Retinal pigment epithelial cell (primary cell): ENCODE measurements around the gene IFNL1.

Experiments used
- DNase-seq: peaks from one replicate; pipeline ENCODE4 v3.0.0-alpha.2; 2010; ENCODE audit warnings: low read depth
- H3K4me3 ChIP-seq: 2 replicates; pipeline ENCODE4 v1.5.1; 2011; ENCODE audit warnings: mild to moderate bottlenecking, low read length, control low read depth, moderate library complexity
- TF ChIP-seq, protein P1 (sequence below): conservative IDR thresholded peaks from 2 replicates; pipeline ENCODE4 v1.5.1; 2011; ENCODE audit warnings: low read depth, low read length, control low read depth, inconsistent platforms

IFNL1 gene

GRCh38 chr19:39319098-39319891, 23.1 kb downstream of the IFNL1 start:
- H3K4me3 ChIP-seq, result peak overlapping the region; percentile 58
- no peak for DNase-seq
- TF ChIP-seq, protein P1, sequence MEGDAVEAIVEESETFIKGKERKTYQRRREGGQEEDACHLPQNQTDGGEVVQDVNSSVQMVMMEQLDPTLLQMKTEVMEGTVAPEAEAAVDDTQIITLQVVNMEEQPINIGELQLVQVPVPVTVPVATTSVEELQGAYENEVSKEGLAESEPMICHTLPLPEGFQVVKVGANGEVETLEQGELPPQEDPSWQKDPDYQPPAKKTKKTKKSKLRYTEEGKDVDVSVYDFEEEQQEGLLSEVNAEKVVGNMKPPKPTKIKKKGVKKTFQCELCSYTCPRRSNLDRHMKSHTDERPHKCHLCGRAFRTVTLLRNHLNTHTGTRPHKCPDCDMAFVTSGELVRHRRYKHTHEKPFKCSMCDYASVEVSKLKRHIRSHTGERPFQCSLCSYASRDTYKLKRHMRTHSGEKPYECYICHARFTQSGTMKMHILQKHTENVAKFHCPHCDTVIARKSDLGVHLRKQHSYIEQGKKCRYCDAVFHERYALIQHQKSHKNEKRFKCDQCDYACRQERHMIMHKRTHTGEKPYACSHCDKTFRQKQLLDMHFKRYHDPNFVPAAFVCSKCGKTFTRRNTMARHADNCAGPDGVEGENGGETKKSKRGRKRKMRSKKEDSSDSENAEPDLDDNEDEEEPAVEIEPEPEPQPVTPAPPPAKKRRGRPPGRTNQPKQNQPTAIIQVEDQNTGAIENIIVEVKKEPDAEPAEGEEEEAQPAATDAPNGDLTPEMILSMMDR, result no peak

DNA sequence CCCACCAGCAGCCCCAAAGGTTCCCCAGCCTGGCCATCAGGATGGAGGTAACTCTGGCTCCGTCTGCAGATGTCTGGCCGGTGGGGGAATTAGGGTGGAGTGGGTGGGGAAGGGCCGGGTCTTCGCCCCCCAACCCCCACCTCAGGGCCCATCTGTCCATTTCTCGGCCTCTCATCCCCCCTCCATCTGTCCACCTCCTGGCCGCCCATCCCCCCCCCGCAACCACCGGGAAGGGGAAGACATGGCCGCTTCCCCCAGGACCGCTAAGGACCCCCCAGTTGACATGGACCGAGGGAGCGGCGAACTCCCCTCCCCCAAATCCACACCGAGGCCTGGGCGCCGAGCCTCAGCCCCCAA, 23.7 kb downstream of the IFNL1 start:
- TF ChIP-seq, protein P1, result no peak
- DNase-seq, result no peak
- H3K4me3 ChIP-seq, result peak overlapping the region; percentile 58

GRCh38 chr19:39321117-39321831, 25.1 kb downstream of the IFNL1 start:
- H3K4me3 ChIP-seq, result no peak overlapping the region
- no peak for DNase-seq
- TF ChIP-seq, protein P1, result no peak

- DNase-seq, result no peak
- TF ChIP-seq, protein P1, result no peak
- no peak overlapping the region for H3K4me3 ChIP-seq
Observed at GRCh38 chr19:39321832-39322176, 25.6 kb downstream of the IFNL1 start.

DNA sequence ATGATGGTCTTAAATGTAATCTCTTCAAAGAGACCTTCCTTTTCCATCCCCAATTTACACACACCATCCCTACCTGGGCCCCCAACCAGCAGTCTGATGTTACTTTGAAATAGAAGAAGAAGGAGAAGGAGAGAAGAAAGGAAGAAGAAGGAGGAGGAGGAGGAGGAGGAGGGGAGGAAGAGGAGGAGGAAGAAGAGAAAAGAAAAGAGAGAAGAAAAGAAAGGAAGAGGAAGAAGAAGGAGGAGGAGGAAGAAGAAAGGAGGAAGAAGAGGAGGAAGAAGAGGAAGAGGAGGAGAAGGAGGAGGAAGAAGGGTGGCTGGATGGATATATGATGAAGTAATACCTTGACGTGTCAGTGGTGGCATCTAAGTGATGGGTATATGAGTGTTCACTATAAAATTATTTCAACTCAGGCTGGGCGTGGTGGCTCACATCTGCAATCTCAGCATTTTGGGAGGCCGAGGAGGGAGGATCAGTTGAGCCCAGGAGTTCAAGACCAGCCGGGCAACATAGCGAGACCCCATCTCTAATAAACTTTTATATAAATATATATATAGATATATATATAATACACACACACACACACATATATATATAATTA, 28.1 kb downstream of the IFNL1 start:
- DNase-seq, result no peak
- no peak overlapping the region for H3K4me3 ChIP-seq
- TF ChIP-seq, protein P1, result no peak

DNA sequence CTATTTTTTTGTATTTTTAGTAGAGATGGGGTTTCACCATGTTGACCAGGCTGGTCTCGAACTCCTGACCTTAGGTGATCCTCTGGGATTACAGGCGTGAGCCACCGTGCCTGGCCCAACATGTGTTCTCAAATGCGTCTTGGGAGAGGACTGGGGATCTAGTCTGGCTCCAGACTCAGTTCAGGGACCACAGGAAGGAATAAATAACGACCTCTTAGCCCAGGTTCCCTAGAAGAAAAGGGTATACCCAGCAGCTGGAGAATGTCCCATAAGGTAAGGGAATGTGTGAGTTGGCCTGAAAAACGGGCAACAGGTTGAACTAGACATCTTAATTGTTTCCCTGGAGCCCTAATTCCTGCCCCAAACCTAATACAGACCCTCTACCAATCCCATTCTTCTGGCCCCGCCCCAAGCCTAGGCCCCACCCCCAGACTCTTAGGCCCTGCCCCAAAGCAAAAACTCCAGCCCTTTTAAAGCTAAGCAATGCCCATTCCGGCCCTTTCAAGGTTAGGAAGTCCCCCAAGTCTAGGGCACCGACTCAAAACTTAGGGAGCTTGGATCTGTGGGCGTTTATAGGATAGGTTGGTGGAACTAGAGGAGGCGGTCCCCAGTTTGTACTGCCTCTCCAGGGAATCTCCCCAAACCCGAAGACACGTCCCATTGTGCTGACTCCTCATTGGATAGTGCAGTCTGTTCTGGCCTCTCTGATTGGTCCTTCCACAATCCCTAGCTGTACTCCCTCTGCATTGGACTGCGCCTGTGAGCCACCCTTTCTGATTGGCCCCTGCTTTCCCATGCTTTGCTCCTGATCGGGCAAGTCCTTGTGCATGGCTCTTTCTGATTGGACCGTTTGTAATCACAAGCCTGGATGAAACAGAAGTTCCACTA, 29.8 kb downstream of the IFNL1 start:
- no peak overlapping the region for H3K4me3 ChIP-seq
- DNase-seq, result no peak
- TF ChIP-seq, protein P1, result no peak
